BLaER1 (cell line): ENCODE measurements around the gene ZFP36.

Experiments
- H3K27ac ChIP-seq: shearing (Covaris generic); formaldehyde crosslinking; 2 replicates; pipeline ENCODE4 v1.8.1; 2022
- H3K27me3 ChIP-seq: shearing (Covaris generic); formaldehyde crosslinking; 2 replicates; pipeline ENCODE4 v1.8.1; 2022
- H3K36me3 ChIP-seq: shearing (Covaris generic); formaldehyde crosslinking; 2 replicates; pipeline ENCODE4 v1.8.1; 2022
- H3K4me1 ChIP-seq: shearing (Covaris generic); formaldehyde crosslinking; 2 replicates; pipeline ENCODE4 v1.8.1; 2022
- H3K4me2 ChIP-seq: shearing (Covaris generic); formaldehyde crosslinking; 2 replicates; pipeline ENCODE4 v1.8.1; 2022
- H3K4me3 ChIP-seq: shearing (Covaris generic); formaldehyde crosslinking; 2 replicates; pipeline ENCODE4 v1.8.1; 2022
- H3K9ac ChIP-seq: shearing (Covaris generic); formaldehyde crosslinking; 2 replicates; pipeline ENCODE4 v1.8.1; 2022
- H3K9me3 ChIP-seq: shearing (Covaris generic); formaldehyde crosslinking; 2 replicates; pipeline ENCODE4 v1.8.1; 2022
- H4K20me1 ChIP-seq: shearing (Covaris generic); formaldehyde crosslinking; 2 replicates; pipeline ENCODE4 v1.8.1; 2022
- Cebpa-rat ChIP-seq: shearing (Covaris generic); IDR thresholded peaks from 2 replicates; pipeline ENCODE4 v1.8.1; 2022

ZFP36 gene

GRCh38 chr19:39384839-39385568 is 21.6 kb upstream of the ZFP36 start:
- Histone ChIP-seq H3K4me1 (peaks cover 8% of the 10 kb centered on the region), H3K36me3 (peaks cover 99% of the 10 kb centered on the region), H3K9ac (0 out of 2 replicates have a peak overlapping the region, but pooled peaks have one; percentile 29), H3K4me2 (no peak overlapping the region), H4K20me1 (peaks cover 26% of the 10 kb centered on the region; the same call in 1 of the 2 replicates), H3K4me3 (no peak overlapping the region), H3K27me3 (no peaks in the 10 kb centered on the region), H3K9me3 (no peaks in the 10 kb centered on the region), H3K27ac (no peak overlapping the region)
- TF ChIP-seq Cebpa-rat: no peak

- H4K20me1 ChIP-seq: peaks cover 30% of the 10 kb centered on the region; the same call in 1 of the 2 replicates
- H3K36me3 ChIP-seq: peaks cover 91% of the 10 kb centered on the region
Observed at GRCh38 chr19:39385629-39386411, 20.8 kb upstream of the ZFP36 start.

GRCh38 chr19:39386557-39386956 is 20.1 kb upstream of the ZFP36 start:
- no peak for TF ChIP-seq Cebpa-rat
- H3K27ac ChIP-seq: no peak overlapping the region
- H3K36me3 ChIP-seq: peaks cover 83% of the 10 kb centered on the region
- H3K4me3 ChIP-seq: no peak overlapping the region
- H3K9me3 ChIP-seq: no peaks in the 10 kb centered on the region
- no peak overlapping the region for H3K9ac ChIP-seq
- H3K27me3 ChIP-seq: no peaks in the 10 kb centered on the region
- H4K20me1 ChIP-seq: peaks cover 30% of the 10 kb centered on the region; the same call in 1 of the 2 replicates
- no peak overlapping the region for H3K4me2 ChIP-seq
- H3K4me1 ChIP-seq: peaks cover 13% of the 10 kb centered on the region

More at GRCh38 chr19:39385629-39386411, 20.8 kb upstream of the ZFP36 start:
- Histone ChIP-seq H3K27ac (no peak overlapping the region), H3K9ac (no peak overlapping the region), H3K4me2 (no peak overlapping the region), H3K9me3 (no peaks in the 10 kb centered on the region), H3K4me1 (peaks cover 13% of the 10 kb centered on the region), H3K27me3 (no peaks in the 10 kb centered on the region), H3K4me3 (no peak overlapping the region)
- no peak for TF ChIP-seq Cebpa-rat

GRCh38 chr19:39388657-39389056 is 18.0 kb upstream of the ZFP36 start:
- Histone ChIP-seq H3K9ac (no peak overlapping the region), H3K4me2 (no peak overlapping the region)

GRCh38 chr19:39389631-39390414 is 16.8 kb upstream of the ZFP36 start:
- peak overlapping the region; percentile 76 for H3K4me3 ChIP-seq
- peak overlapping the region; percentile 99 for H3K9ac ChIP-seq
- H3K4me2 ChIP-seq: peak overlapping the region; percentile 96
- H3K4me1 ChIP-seq: peaks cover 25% of the 10 kb centered on the region
- peaks cover 30% of the 10 kb centered on the region; the same call in 1 of the 2 replicates for H4K20me1 ChIP-seq
- peak overlapping the region; percentile 98 for H3K27ac ChIP-seq
- H3K36me3 ChIP-seq: peaks cover 73% of the 10 kb centered on the region
- no peak for TF ChIP-seq Cebpa-rat
- no peaks in the 10 kb centered on the region for H3K27me3 ChIP-seq
- H3K9me3 ChIP-seq: no peaks in the 10 kb centered on the region

More at GRCh38 chr19:39388657-39389056, 18.0 kb upstream of the ZFP36 start:
- Histone ChIP-seq H4K20me1 (peaks cover 30% of the 10 kb centered on the region; the same call in 1 of the 2 replicates), H3K27me3 (no peaks in the 10 kb centered on the region), H3K4me3 (no peak overlapping the region), H3K4me1 (peaks cover 25% of the 10 kb centered on the region), H3K9me3 (no peaks in the 10 kb centered on the region), H3K36me3 (peaks cover 73% of the 10 kb centered on the region), H3K27ac (no peak overlapping the region)
- no peak for TF ChIP-seq Cebpa-rat

- peak overlapping the region; percentile 99 for H3K9ac ChIP-seq
- H3K27ac ChIP-seq: peak overlapping the region; percentile 98
- H3K9me3 ChIP-seq: no peaks in the 10 kb centered on the region
- peaks cover 25% of the 10 kb centered on the region for H3K4me1 ChIP-seq
- no peaks in the 10 kb centered on the region for H3K27me3 ChIP-seq
- H3K4me3 ChIP-seq: peak overlapping the region; percentile 76
- peaks cover 73% of the 10 kb centered on the region for H3K36me3 ChIP-seq
- peak overlapping the region; percentile 96 for H3K4me2 ChIP-seq
- no peak for TF ChIP-seq Cebpa-rat
- peaks cover 25% of the 10 kb centered on the region; the same call in 1 of the 2 replicates for H4K20me1 ChIP-seq
Observed at GRCh38 chr19:39390451-39390750, 16.2 kb upstream of the ZFP36 start.

GRCh38 chr19:39390751-39391437 is 15.8 kb upstream of the ZFP36 start, which contains the start of the genes MED29 and PAF1:
TSS of gene MED29 (plus strand) at chr19:39391378. CDS start at chr19:39391423, 45 bp downstream.
TSS of gene PAF1 (minus strand) at chr19:39391106. CDS start at chr19:39390864, 242 bp downstream.
- H3K4me2 ChIP-seq: peak within 1 kb of the TSS; percentile 96
- no peaks in the 10 kb centered on the region for H3K27me3 ChIP-seq
- no peak for TF ChIP-seq Cebpa-rat
- H3K9ac ChIP-seq: peak within 1 kb of the TSS; percentile 99
- peaks cover 25% of the 10 kb centered on the region for H3K4me1 ChIP-seq
- peak within 1 kb of the TSS; percentile 76 for H3K4me3 ChIP-seq
- peaks cover 72% of the 10 kb centered on the region for H3K36me3 ChIP-seq
- peak within 1 kb of the TSS; percentile 98 for H3K27ac ChIP-seq
- H4K20me1 ChIP-seq: peaks cover 20% of the 10 kb centered on the region; the same call in 1 of the 2 replicates
- no peaks in the 10 kb centered on the region for H3K9me3 ChIP-seq

- peak overlapping the region; percentile 26; the same call in 1 of the 2 replicates for H3K9ac ChIP-seq
Observed at GRCh38 chr19:39397360-39398296, 9.0 kb upstream of the ZFP36 start.

More at GRCh38 chr19:39397360-39398296, 9.0 kb upstream of the ZFP36 start:
- H3K9me3 ChIP-seq: no peaks in the 10 kb centered on the region
- peaks cover 60% of the 10 kb centered on the region for H3K36me3 ChIP-seq
- H3K27ac ChIP-seq: peak overlapping the region; percentile 78
- no peak overlapping the region for H3K4me3 ChIP-seq
- peak overlapping the region; percentile 65 for H3K4me2 ChIP-seq
- no peaks in the 10 kb centered on the region for H4K20me1 ChIP-seq
- no peaks in the 10 kb centered on the region for H3K27me3 ChIP-seq
- H3K4me1 ChIP-seq: peaks cover 53% of the 10 kb centered on the region
- TF ChIP-seq Cebpa-rat: no peak
